Muscle layer of colon (tissue), 2 donors: ENCODE measurements around the gene YPEL2.
"Not testable (repeated sequence)": the region's sequence is repeated elsewhere in the genome, so short reads cannot be mapped to it uniquely, and the experiment has no call there.

Experiments
- H3K27ac ChIP-seq: one replicate; pipeline ENCODE4 v1.7.0; 2013; ENCODE audit warnings: low read depth, mild to moderate bottlenecking, low read length, moderate library complexity
- H3K27me3 ChIP-seq, 2 donors: one replicate each; pipeline ENCODE4 v1.7.0; 2013; ENCODE audit warnings: low read length in 2 of 2, mild to moderate bottlenecking in 2 of 2; ENCODE audit not compliant: insufficient read depth in 2 of 2, control insufficient read depth in 1 of 2
- H3K36me3 ChIP-seq: one replicate; pipeline ENCODE4 v1.7.0; 2013; ENCODE audit warnings: mild to moderate bottlenecking, low read length; ENCODE audit not compliant: insufficient read depth
- H3K4me1 ChIP-seq: one replicate; pipeline ENCODE4 v1.7.0; 2013; ENCODE audit warnings: mild to moderate bottlenecking, low read length; ENCODE audit not compliant: insufficient read depth
- H3K4me3 ChIP-seq, 2 donors: one replicate each; pipeline ENCODE4 v1.7.0; 2013; ENCODE audit warnings: low read length in 2 of 2, low read depth in 1 of 2, mild to moderate bottlenecking in 1 of 2, moderate library complexity in 1 of 2
- H3K9ac ChIP-seq: one replicate; pipeline ENCODE4 v1.7.0; 2013; ENCODE audit warnings: low read length
- H3K9me3 ChIP-seq: one replicate; pipeline ENCODE4 v1.7.0; 2013; ENCODE audit warnings: mild to moderate bottlenecking, low read length
- donor health status: abdominal sarcoma.
- donor health status: Adenocarcinoma of cecum.

The YPEL2 gene

GRCh38 chr17:59304811-59305210 is 26.6 kb upstream of the YPEL2 start:
- H3K4me3 ChIP-seq, result no peak overlapping the region
- H3K27ac ChIP-seq, result no peak overlapping the region

DNA sequence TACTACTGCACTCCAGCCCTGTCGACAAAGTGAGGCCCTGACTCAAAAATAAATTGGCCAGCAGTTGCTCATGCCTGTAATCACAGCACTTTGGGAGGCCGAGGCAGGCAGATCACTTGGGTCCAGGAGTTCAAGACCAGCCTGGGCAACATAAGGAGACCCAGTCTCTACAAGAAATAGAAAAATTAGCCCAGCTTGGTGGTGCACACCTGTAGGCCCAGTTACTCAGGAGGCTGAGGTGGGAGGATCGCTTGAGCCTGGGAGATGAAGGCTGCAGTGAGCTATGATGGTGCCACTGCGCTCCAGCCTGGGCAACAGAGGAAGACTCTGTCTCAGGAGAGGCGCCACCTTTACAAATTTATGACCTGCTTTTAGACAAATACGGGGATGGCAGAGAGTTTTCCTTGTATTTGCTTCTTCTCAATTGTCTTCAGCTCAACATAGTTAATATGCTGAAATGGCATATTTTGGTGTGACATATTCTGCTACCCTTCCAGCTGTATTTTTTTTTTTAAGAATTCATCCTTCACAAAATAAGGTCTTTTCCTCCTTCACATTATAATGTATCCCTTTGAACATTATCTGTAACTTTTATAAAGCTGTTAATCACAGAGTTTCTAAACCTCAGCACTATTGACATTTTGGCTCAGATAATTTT is 21.1 kb upstream of the YPEL2 start:
- no peak overlapping the region for H3K4me3 ChIP-seq
- H3K4me1 ChIP-seq, result peaks cover 7% of the 10 kb centered on the region
- H3K27ac ChIP-seq, result no peak overlapping the region
- no peaks in the 10 kb centered on the region for H3K9me3 ChIP-seq
- no peak overlapping the region for H3K9ac ChIP-seq
- H3K27me3 ChIP-seq, result no peaks in the 10 kb centered on the region
- H3K36me3 ChIP-seq, result no peaks in the 10 kb centered on the region

More at GRCh38 chr17:59304811-59305210, 26.6 kb upstream of the YPEL2 start:
- Histone ChIP-seq H3K36me3 (no peaks in the 10 kb centered on the region), H3K4me1 (no peaks in the 10 kb centered on the region), H3K9ac (no peak overlapping the region), H3K9me3 (no peaks in the 10 kb centered on the region), H3K27me3 (no peaks in the 10 kb centered on the region)

DNA sequence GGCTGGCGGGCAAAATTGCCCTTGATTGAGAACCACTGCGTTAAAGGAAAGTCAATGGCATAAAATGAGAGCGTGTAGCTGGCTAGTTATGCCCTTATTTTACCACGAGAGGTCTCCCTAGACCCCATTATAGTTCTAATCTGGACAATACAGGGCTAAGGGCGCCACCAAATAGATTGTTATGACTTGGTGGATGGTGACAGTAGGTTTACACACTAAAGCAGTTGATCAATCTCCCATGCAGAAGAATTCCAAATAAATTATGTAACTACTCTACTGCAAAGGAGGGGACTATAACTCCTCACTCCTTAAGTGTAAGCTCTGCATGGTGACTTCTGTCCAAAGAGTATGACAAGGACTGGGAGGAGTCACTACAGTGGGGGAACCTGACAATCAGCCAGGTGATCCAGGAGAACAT is 20.4 kb upstream of the YPEL2 start:
- Histone ChIP-seq H3K9ac (no peak overlapping the region), H3K36me3 (no peaks in the 10 kb centered on the region), H3K4me3 (no peak overlapping the region), H3K27ac (no peak overlapping the region), H3K4me1 (peaks cover 7% of the 10 kb centered on the region), H3K9me3 (no peaks in the 10 kb centered on the region), H3K27me3 (no peaks in the 10 kb centered on the region)

- not testable (repeated sequence) for H3K27ac ChIP-seq, H3K27me3 ChIP-seq, H3K9me3 ChIP-seq, H3K9ac ChIP-seq, H3K4me3 ChIP-seq, H3K4me1 ChIP-seq, H3K36me3 ChIP-seq
Observed at GRCh38 chr17:59311521-59311920, 19.9 kb upstream of the YPEL2 start.

GRCh38 chr17:59315866-59316265 is 15.6 kb upstream of the YPEL2 start:
- Histone ChIP-seq H3K4me3 (no peak overlapping the region), H3K27me3 (no peaks in the 10 kb centered on the region), H3K9ac (no peak overlapping the region), H3K36me3 (no peaks in the 10 kb centered on the region), H3K9me3 (no peaks in the 10 kb centered on the region), H3K27ac (no peak overlapping the region), H3K4me1 (peaks cover 5% of the 10 kb centered on the region)

DNA sequence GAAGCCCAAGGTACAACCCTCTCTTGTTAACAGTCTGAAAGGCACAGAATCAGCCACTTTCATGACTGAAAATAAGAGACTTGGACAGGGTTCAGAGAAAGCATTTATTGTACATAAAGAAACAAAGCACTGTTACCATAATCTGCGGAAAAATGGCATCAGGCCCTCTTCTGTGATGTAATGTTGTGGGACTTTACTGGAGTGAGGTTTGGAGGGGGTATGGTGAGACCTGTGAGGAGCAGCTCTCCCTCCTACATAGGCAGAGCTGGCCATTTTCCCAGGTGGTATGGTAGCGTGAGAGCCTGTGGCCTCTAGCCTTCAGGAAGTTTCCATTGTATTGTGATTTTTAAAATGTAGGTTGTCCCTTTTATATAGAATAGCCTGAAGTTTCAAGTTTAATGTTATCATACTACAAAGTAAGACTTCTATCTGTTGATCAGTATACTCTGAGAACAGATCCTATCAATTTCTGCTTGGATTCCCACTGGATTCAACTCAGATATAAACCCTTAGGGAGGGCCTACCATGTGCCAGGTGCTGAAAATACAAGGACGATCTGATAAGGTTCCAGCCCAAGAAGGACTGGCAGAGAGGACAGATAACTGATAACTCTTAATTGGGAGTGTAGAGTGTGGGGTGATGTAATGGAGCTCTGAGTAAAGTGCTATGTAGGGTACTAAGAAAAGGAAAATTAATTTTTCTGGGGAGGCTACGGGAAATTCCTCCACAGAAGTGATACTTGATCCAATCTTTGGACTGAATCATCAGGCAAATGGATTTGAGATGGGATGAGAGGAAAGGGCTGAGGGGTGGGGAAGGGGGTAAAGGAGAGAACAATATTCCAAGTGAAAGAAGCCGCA is 4.1 kb upstream of the YPEL2 start:
- Histone ChIP-seq H3K4me3 (no peak overlapping the region), H3K27ac (no peak overlapping the region), H3K9ac (no peak overlapping the region), H3K27me3 (no peaks in the 10 kb centered on the region), H3K36me3 (no peaks in the 10 kb centered on the region), H3K4me1 (peaks cover 19% of the 10 kb centered on the region), H3K9me3 (no peaks in the 10 kb centered on the region)

- peaks cover 22% of the 10 kb centered on the region for H3K4me1 ChIP-seq
- H3K27ac ChIP-seq, result no peak overlapping the region
- H3K36me3 ChIP-seq, result no peaks in the 10 kb centered on the region
- H3K27me3 ChIP-seq, result no peaks in the 10 kb centered on the region
- H3K4me3 ChIP-seq, result no peak overlapping the region
- no peaks in the 10 kb centered on the region for H3K9me3 ChIP-seq
- H3K9ac ChIP-seq, result no peak overlapping the region
Observed at GRCh38 chr17:59327981-59328290, 3.5 kb upstream of the YPEL2 start.

- Histone ChIP-seq H3K36me3 (no peaks in the 10 kb centered on the region), H3K4me3 (no peak overlapping the region), H3K9ac (no peak overlapping the region), H3K4me1 (peaks cover 29% of the 10 kb centered on the region), H3K27ac (no peak overlapping the region), H3K27me3 (no peaks in the 10 kb centered on the region), H3K9me3 (no peaks in the 10 kb centered on the region)
Observed at GRCh38 chr17:59328601-59329000, 2.9 kb upstream of the YPEL2 start.

DNA sequence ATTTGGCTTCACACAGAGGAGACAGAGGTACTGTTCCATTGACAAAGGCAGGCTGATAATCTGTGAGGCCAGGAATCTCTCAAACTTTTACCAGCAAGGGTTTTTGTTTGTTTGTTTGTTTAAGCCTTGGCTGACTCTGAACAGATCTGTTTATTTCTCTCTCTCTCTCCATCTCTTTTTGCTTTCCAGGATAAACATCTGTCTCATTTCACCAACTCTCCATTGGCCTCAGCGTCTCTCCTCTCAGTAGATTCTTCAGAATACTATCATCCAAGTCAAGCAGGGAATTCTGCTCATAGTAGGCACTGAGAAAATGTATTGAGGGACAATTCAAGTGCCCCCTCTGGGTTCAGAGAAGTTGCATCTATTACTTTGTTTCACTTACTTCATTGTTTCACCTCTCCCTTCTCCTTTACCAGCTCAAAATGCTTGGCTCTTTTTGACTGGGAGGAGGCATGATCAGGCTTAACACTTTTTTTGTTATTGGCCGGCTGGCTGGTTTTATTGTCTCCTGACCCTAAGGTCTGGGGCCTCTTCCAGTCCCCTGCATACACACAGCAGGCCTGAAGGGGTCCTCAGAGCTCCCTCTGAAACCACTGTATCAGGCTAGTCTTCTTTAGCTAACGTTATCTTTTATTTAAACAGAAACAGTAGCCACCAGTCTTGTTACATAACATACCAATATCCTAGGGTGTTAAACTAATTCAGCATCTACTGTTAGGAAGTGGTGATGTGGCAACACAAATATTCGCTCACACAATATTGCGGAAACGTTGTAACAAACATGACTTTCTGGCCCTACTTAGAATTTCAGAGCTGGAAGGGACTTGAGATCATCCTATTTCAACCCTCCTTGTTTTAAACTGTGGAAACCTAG is 2.0 kb upstream of the YPEL2 start:
- Histone ChIP-seq H3K4me1 (peaks cover 37% of the 10 kb centered on the region), H3K9me3 (no peaks in the 10 kb centered on the region)

GRCh38 chr17:59330053-59330942 is 1.2 kb upstream of the YPEL2 start:
- Histone ChIP-seq H3K9ac (no peak overlapping the region), H3K4me3 (peak overlapping the region in 1 of 2 donors; percentile 37), H3K27me3 (no peaks in the 10 kb centered on the region), H3K36me3 (no peaks in the 10 kb centered on the region), H3K9me3 (no peaks in the 10 kb centered on the region), H3K27ac (peak overlapping the region; percentile 29), H3K4me1 (peaks cover 46% of the 10 kb centered on the region)

More for the DNA sequence above, 2.0 kb upstream of the YPEL2 start:
- peak overlapping the region; percentile 29 for H3K27ac ChIP-seq
- H3K27me3 ChIP-seq, result no peaks in the 10 kb centered on the region
- no peaks in the 10 kb centered on the region for H3K36me3 ChIP-seq
- H3K4me3 ChIP-seq, result no peak overlapping the region
- no peak overlapping the region for H3K9ac ChIP-seq
